Activated naive CD4-positive, alpha-beta T cell treated with anti-CD3 and anti-CD28 coated beads for 36 hours (primary cell): ENCODE measurements around the gene PPP1R12C. TPM values are rescaled to one million over a fixed set of nuclear protein-coding genes. Genes with fewer than 3 reads are reported as not detected.

Experiments
- CTCF ChIA-PET: fragments of 350-600 bp; sonication (Branson Sonifier 250); formaldehyde crosslinking; loops from one replicate; lab custom pipeline; 2021; ENCODE audit warnings: antibody characterized with exemption; lab: Charles Lee
- DNase-seq: peaks from one replicate; pipeline ENCODE4 v3.0.0-alpha.2; 2020
- H3K27ac Mint-ChIP-seq: one replicate; pipeline ENCODE4 v1.8.0; 2021; ENCODE audit warnings: mild to moderate bottlenecking, mixed read lengths
- H3K27me3 Mint-ChIP-seq: one replicate; pipeline ENCODE4 v1.8.0; 2021; ENCODE audit warnings: low read depth, mixed read lengths
- H3K36me3 Mint-ChIP-seq: one replicate; pipeline ENCODE4 v1.8.0; 2021; ENCODE audit warnings: low read depth, mixed read lengths
- H3K4me1 Mint-ChIP-seq: one replicate; pipeline ENCODE4 v1.8.0; 2021; ENCODE audit warnings: low read depth, mixed read lengths
- H3K4me3 Mint-ChIP-seq: one replicate; pipeline ENCODE4 v1.8.0; 2021; ENCODE audit warnings: mild to moderate bottlenecking, moderate library complexity, mixed read lengths
- H3K9me3 Mint-ChIP-seq: one replicate; pipeline ENCODE4 v1.8.0; 2021; ENCODE audit warnings: mixed read lengths
- intact Hi-C: fragments of 100-400 bp; cut with micrococcal nuclease; formaldehyde crosslinking; loops from one replicate; pipeline ENCODE4 v1.15.1; 2023
- total RNA-seq, 2 experiments: library from RNA; stranded (reverse); gene quantifications; one replicate each; pipeline ENCODE4 v1.2.3, GENCODE V29; 2021

The PPP1R12C gene
- total RNA-seq, 2 experiments from 2014 or later, result 41.2 to 42.1 TPM

GRCh38 chr19:55083004-55083850 lies 34.2 kb downstream of the PPP1R12C start:
- Mint-ChIP-seq H3K4me1 (peaks cover 36% of the 10 kb centered on the region), H3K27me3 (peaks cover 70% of the 10 kb centered on the region), H3K36me3 (peaks cover under 1% of the 10 kb centered on the region), H3K27ac (no peak overlapping the region), H3K4me3 (peak overlapping the region; percentile 2), H3K9me3 (no peaks in the 10 kb centered on the region)
- intact Hi-C loops, result loop anchor here (10.0 kb wide), 2 partner anchors 82 to 618 kb away; partner anchors contain the start of genes DNAAF3 and LENG9
- no peak for DNase-seq
- CTCF ChIA-PET, result no interaction called here

DNA sequence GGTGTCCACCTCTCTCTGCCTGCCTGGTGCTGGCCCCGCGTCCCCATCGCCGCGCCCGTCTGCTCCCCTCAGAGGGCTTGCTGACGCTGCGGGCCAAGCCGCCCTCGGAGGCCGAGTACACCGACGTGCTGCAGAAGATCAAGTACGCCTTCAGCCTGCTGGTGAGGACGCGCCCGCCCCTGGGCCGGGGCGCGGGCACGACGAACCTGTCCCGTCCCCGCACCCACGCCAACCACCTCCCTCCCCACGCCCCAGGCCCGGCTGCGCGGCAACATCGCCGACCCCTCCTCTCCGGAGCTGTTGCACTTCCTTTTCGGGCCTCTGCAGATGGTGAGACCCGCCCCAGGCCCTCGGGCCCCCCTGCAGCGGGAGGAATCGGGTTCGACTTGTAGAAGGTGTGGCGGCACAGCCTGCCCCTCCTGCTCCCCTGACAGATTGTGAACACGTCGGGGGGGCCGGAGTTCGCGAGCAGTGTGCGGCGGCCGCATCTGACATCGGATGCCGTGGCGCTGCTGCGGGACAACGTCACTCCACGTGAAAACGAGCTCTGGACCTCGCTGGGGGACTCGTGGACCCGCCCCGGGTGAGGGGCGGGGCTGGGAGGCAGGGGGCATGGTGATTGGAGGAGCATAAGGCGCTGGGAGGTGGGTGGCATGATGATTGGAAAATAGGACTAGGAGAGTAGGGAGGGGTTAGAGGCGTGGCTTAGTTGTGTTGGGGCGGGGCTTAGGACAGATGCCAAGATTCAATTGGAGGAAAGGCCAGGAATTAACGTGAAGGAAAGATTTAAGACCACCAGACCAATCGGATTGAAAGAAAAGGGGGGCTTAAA lies 35.2 kb downstream of the PPP1R12C start:
- no peak overlapping the region for H3K27ac Mint-ChIP-seq
- no peaks in the 10 kb centered on the region for H3K36me3 Mint-ChIP-seq
- H3K4me3 Mint-ChIP-seq, result peak overlapping the region; percentile 45
- intact Hi-C loops, result loop anchor here (10.0 kb wide), 2 partner anchors 83 to 617 kb away; partner anchors contain the start of genes DNAAF3 and LENG9
- CTCF ChIA-PET, result no interaction called here
- no peaks in the 10 kb centered on the region for H3K9me3 Mint-ChIP-seq
- peaks cover 26% of the 10 kb centered on the region for H3K4me1 Mint-ChIP-seq
- peak; percentile 51 for DNase-seq
- peaks cover 62% of the 10 kb centered on the region for H3K27me3 Mint-ChIP-seq

GRCh38 chr19:55081770-55082019 lies 35.7 kb downstream of the PPP1R12C start:
- H3K27me3 Mint-ChIP-seq, result peaks cover 66% of the 10 kb centered on the region
- H3K4me1 Mint-ChIP-seq, result peaks cover 25% of the 10 kb centered on the region
- intact Hi-C loops, result loop anchor here (1.0 to 10.0 kb wide), 4 partner anchors 18 to 617 kb away; partner anchors contain the start of genes DNAAF3, LENG9, PPP1R12C and RDH13
- CTCF ChIA-PET, result no interaction called here
- peak overlapping the region; percentile 73 for H3K4me3 Mint-ChIP-seq
- no peak for DNase-seq
- H3K27ac Mint-ChIP-seq, result no peak overlapping the region
- H3K36me3 Mint-ChIP-seq, result no peaks in the 10 kb centered on the region
- H3K9me3 Mint-ChIP-seq, result no peaks in the 10 kb centered on the region

DNA sequence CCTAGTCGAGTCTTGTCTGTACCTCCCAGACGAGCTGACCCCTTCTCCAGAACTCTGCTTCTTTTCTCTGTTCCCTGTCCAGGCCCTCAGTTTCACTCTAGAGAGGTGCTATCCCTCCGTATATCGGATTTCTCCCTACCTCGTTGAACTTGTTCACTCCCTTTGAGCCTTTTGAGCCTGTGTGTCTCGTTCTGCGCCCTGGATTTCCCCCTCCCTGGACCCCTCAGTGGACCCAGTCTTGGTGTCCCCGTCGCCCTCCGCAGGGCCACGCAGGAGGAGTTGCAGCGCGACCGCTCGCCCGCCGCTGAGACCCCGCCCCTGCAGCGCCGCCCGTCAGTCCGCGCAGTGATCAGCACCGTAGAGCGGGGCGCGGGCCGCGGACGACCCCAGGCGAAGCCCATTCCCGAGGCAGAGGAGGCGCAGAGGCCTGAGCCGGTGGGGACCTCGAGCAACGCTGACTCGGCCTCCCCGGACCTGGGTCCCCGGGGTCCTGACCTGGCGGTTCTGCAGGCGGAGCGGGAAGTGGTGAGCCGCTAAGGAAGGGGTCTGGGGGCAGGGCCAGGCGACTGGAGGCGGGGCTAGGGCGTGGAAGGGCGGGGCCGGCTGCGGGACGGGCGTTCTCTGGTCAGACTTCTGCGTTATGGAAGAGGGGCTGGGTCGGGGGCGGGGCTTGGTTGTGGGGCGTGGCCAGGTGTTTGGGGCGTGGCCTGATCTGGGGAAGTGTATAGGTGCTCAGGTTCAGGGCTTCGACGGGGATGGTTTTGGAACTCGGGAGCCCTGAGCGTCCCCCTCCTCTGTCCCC lies 36.3 kb downstream of the PPP1R12C start:
- Mint-ChIP-seq H3K36me3 (no peaks in the 10 kb centered on the region), H3K4me1 (peaks cover 25% of the 10 kb centered on the region), H3K27ac (no peak overlapping the region), H3K27me3 (peaks cover 68% of the 10 kb centered on the region), H3K4me3 (peak overlapping the region; percentile 73), H3K9me3 (no peaks in the 10 kb centered on the region)
- peak; percentile 92 for DNase-seq
- CTCF ChIA-PET, result interaction anchor here (1.1 kb wide), 1 partner anchor 78 kb away, joined by 3 read pairs; no protein-coding TSS in a partner anchor
- intact Hi-C loops, result loop anchor here (1.0 to 10.0 kb wide), 4 partner anchors 18 to 616 kb away; partner anchors contain the start of genes DNAAF3, LENG9, PPP1R12C and RDH13

DNA sequence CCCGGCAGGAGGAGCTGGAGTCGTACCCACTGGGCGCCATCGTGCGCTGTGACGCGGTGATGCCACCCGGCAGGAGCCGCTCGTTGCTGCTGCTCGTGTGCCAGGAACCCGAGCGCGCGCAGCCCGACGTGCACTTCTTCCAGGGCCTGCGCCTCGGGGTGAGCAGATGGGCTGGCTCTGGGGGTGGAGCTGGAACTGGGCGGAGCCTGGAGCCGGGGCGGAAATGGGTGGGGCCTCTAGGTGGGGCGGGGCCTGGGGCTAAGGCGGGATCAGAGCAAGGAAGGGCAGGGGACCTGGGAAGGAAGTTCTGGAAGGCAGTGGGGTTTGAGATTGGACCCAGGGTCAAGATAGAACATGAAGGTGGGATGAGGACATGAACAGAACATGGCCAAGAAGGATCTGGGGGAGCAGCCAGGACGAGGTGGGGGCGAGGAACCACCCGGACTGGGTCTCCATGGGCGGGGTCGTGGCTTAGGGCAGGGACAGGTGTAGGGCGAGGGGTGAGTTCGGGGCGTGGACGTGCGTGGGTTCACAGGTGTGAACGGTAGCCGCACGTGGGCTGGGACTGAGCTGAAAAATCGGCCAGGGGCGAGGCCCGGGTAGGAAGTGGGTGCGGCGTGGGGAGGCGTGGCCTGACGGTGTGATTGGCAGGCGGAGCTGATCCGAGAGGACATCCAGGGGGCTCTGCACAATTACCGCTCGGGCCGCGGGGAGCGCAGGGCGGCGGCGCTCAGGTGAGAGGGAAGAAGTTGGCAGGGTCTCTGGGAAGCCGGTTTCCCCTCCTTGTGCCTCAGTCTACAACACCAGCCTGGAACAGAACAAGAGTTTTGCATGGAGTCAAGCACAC lies 37.1 kb downstream of the PPP1R12C start:
- CTCF ChIA-PET, result interaction anchor here (0.8 to 1.1 kb wide), 2 partner anchors 8 to 79 kb away, joined by 3 read pairs; no protein-coding TSS in a partner anchor
- peak; percentile 78 for DNase-seq
- Mint-ChIP-seq H3K36me3 (no peaks in the 10 kb centered on the region), H3K27me3 (peaks cover 59% of the 10 kb centered on the region), H3K27ac (no peak overlapping the region), H3K4me3 (peak overlapping the region; percentile 73), H3K4me1 (peaks cover 25% of the 10 kb centered on the region), H3K9me3 (no peaks in the 10 kb centered on the region)
- intact Hi-C loops, result loop anchor here (2.0 to 10.0 kb wide), 3 partner anchors 36 to 616 kb away; partner anchors contain the start of genes DNAAF3, LENG9 and PPP1R12C

- no peaks in the 10 kb centered on the region for H3K36me3 Mint-ChIP-seq
- no peaks in the 10 kb centered on the region for H3K9me3 Mint-ChIP-seq
- H3K4me1 Mint-ChIP-seq, result peaks cover 25% of the 10 kb centered on the region
- H3K27ac Mint-ChIP-seq, result no peak overlapping the region
- H3K4me3 Mint-ChIP-seq, result peak overlapping the region; percentile 73
- DNase-seq, result no peak
- peaks cover 57% of the 10 kb centered on the region for H3K27me3 Mint-ChIP-seq
- CTCF ChIA-PET, result interaction anchor here (0.8 kb wide), 1 partner anchor 9 kb away, joined by 3 read pairs; no protein-coding TSS in a partner anchor
- intact Hi-C loops, result loop anchor here (2.0 to 10.0 kb wide), 3 partner anchors 37 to 615 kb away; partner anchors contain the start of genes DNAAF3, LENG9 and PPP1R12C
Measured at GRCh38 chr19:55079400-55080038, 37.9 kb downstream of the PPP1R12C start.

DNA sequence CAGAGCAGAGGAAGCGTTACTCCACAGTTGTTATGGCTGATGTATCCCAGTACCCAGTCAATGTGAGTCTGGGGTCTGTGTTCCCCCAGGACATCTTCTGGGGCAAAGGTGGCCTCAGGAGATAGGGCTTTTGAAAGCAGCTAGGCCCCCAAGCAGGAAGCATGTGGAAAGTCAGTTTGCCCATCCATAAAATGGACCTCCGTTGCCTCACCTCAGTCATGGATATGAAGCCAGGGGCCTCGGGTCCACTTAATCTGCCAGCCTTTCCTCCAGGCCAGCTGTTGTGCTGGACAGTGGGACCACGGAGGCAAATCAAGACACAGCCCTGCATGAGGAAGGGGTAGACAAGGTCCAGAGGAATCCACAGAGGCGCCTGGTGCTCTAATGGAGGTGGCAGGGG lies 38.4 kb downstream of the PPP1R12C start:
- CTCF ChIA-PET, result no interaction called here
- intact Hi-C loops, result no loop called here

DNA sequence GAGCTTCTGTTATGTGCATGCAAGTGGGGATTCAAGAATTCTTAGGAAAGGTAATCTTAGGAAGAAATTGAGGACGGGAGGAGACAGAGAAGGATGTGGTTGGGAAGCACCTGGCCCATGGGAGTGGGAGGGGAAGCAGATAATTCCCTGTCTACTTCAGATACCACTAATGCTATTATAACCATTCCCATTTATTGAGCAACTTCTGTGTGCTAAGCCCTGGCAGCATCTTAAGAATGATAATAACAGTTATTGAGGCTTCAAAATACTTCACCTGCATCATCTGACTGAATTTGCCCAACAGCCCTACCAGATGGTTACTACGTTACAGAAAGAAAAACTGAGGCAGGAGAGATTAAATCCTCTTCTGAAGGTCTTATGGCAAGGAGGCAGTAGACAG lies 40.3 kb downstream of the PPP1R12C start:
- H3K36me3 Mint-ChIP-seq, result no peaks in the 10 kb centered on the region
- H3K27me3 Mint-ChIP-seq, result peaks cover 51% of the 10 kb centered on the region
- H3K4me3 Mint-ChIP-seq, result no peak overlapping the region
- no peaks in the 10 kb centered on the region for H3K9me3 Mint-ChIP-seq
- no peak overlapping the region for H3K27ac Mint-ChIP-seq
- intact Hi-C loops, result no loop called here
- no peak for DNase-seq
- CTCF ChIA-PET, result no interaction called here
- H3K4me1 Mint-ChIP-seq, result peaks cover 19% of the 10 kb centered on the region

More for the DNA sequence above, 38.4 kb downstream of the PPP1R12C start:
- peaks cover 25% of the 10 kb centered on the region for H3K4me1 Mint-ChIP-seq
- H3K27ac Mint-ChIP-seq, result no peak overlapping the region
- no peaks in the 10 kb centered on the region for H3K36me3 Mint-ChIP-seq
- no peak overlapping the region for H3K4me3 Mint-ChIP-seq
- DNase-seq, result no peak
- peaks cover 56% of the 10 kb centered on the region for H3K27me3 Mint-ChIP-seq
- H3K9me3 Mint-ChIP-seq, result no peaks in the 10 kb centered on the region

DNA sequence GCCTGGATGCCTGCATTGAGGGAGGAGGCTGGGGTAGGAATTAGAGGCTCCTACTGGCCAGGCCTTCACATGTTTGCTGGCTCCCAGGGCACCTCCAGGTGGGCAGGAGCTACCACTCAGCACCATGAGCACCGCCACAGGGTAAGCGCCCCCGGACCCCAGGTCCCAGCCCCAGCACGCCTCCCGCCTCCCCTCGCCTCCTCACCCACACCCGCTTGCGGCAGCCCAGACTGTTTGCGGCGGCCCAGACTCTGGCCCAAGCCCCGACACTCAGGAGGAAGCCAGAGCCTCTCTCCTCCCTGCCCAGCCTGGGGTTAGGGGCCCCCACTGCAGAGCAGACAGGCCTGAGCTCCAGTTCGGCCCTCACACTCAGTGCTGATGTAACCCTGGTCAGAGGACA lies 41.1 kb downstream of the PPP1R12C start:
- CTCF ChIA-PET, result no interaction called here
- peaks cover 52% of the 10 kb centered on the region for H3K27me3 Mint-ChIP-seq
- H3K4me3 Mint-ChIP-seq, result no peak overlapping the region
- H3K4me1 Mint-ChIP-seq, result peaks cover 15% of the 10 kb centered on the region
- no peak overlapping the region for H3K27ac Mint-ChIP-seq
- H3K9me3 Mint-ChIP-seq, result no peaks in the 10 kb centered on the region
- H3K36me3 Mint-ChIP-seq, result no peaks in the 10 kb centered on the region
- intact Hi-C loops, result no loop called here
- DNase-seq, result no peak

GRCh38 chr19:55075371-55075998 lies 42.0 kb downstream of the PPP1R12C start, which contains the start of gene EPS8L1:
Gene EPS8L1, plus strand, starts transcription at chr19:55075869. Its CDS starts 576 bp downstream, at chr19:55076445.
- Mint-ChIP-seq H3K36me3 (no peaks in the 10 kb centered on the region), H3K9me3 (no peaks in the 10 kb centered on the region), H3K27ac (no peak within 1 kb of the TSS), H3K4me1 (peaks cover 7% of the 10 kb centered on the region), H3K27me3 (peaks cover 49% of the 10 kb centered on the region), H3K4me3 (no peak within 1 kb of the TSS)
- intact Hi-C loops, result no loop called here
- CTCF ChIA-PET, result no interaction called here
- no peak for DNase-seq
